ENCODE results near the gene ESR1.

GRCh38 chr6:151761851-151762250 is 45.6 kb upstream of the ESR1 start:
- TF ChIP-seq EZH2phosphoT487 (IDR thresholded peaks at IDR 0.05; ENCODE audit: insufficient read depth, low read depth) (no peak), EZH2 (IDR thresholded peaks at IDR 0.05; ENCODE audit: insufficient read depth, poor library complexity, severe bottlenecking) (no peak)
